ENCODE data around the gene PMEPA1.

DNA sequence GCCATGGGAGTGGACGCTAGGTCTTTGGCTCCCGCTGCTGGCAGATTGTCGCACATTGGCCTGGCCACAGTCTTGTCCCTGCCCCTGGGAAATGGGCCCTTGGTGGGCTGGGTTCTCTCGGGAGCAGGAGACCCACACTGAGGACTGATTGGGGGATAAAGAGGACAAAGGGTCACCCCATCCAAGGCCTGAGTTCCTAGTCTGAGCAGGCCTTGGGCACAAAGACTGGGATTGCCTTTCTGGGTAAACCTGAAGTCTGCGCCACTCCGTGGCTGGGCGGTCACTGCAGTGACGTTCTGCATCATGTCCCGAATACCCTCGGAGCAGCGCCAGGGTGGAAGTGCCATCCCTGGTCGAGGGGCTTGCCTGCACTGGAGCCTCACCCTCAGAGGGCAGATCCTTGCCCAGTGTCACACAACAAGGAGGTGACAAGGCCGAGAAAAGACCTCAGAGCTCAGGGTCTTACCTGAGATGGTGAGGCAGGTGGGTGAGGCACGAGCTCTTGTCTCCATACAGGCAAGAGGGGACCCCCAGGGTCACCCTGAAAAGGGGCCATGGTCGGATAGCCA lies 53.5 kb downstream of the PMEPA1 start:
- TF ChIP-seq, protein P1, sequence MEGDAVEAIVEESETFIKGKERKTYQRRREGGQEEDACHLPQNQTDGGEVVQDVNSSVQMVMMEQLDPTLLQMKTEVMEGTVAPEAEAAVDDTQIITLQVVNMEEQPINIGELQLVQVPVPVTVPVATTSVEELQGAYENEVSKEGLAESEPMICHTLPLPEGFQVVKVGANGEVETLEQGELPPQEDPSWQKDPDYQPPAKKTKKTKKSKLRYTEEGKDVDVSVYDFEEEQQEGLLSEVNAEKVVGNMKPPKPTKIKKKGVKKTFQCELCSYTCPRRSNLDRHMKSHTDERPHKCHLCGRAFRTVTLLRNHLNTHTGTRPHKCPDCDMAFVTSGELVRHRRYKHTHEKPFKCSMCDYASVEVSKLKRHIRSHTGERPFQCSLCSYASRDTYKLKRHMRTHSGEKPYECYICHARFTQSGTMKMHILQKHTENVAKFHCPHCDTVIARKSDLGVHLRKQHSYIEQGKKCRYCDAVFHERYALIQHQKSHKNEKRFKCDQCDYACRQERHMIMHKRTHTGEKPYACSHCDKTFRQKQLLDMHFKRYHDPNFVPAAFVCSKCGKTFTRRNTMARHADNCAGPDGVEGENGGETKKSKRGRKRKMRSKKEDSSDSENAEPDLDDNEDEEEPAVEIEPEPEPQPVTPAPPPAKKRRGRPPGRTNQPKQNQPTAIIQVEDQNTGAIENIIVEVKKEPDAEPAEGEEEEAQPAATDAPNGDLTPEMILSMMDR (IDR thresholded peaks at IDR 0.05) = no peak
- TF ChIP-seq POLR2A (IDR thresholded peaks at IDR 0.05) = no peak
